ENCODE data around the gene DSCAM.

DNA sequence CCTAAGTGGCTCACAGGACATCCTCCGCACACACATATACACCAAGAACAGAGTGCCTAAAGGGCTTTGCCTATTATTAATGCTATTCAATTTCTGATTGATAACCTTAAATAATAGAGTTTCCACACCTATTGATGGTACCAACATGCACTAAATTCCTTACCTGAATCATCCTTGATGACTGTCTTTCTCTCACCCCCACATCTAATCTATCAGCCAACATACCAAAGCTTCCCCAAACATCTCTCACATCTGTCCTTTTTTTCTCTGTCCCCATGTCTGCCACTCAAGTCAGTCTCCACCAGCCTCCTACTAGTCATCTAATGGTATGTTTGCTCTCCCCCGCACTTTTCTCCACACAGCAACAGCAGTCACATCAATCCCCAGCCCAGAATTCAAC, 174.4 kb downstream of the DSCAM start:
- no peak for TF ChIP-seq POLR2AphosphoS5 (IDR thresholded peaks at IDR 0.05)
- TF ChIP-seq, protein P1, sequence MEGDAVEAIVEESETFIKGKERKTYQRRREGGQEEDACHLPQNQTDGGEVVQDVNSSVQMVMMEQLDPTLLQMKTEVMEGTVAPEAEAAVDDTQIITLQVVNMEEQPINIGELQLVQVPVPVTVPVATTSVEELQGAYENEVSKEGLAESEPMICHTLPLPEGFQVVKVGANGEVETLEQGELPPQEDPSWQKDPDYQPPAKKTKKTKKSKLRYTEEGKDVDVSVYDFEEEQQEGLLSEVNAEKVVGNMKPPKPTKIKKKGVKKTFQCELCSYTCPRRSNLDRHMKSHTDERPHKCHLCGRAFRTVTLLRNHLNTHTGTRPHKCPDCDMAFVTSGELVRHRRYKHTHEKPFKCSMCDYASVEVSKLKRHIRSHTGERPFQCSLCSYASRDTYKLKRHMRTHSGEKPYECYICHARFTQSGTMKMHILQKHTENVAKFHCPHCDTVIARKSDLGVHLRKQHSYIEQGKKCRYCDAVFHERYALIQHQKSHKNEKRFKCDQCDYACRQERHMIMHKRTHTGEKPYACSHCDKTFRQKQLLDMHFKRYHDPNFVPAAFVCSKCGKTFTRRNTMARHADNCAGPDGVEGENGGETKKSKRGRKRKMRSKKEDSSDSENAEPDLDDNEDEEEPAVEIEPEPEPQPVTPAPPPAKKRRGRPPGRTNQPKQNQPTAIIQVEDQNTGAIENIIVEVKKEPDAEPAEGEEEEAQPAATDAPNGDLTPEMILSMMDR (IDR thresholded peaks at IDR 0.05): no peak
- no peak for TF ChIP-seq POLR2A (IDR thresholded peaks at IDR 0.05)

Data from gastroesophageal sphincter (tissue), 3 donors.